ENCODE data around the gene EPHB4. TPM values are rescaled to one million over a fixed set of nuclear protein-coding genes. Genes with fewer than 3 reads are reported as not detected.

EPHB4 gene
- total RNA-seq, 1 experiment from 2014 or later: 104 TPM

GRCh38 chr7:100840470-100841100, 13.3 kb upstream of the EPHB4 start:
- Histone ChIP-seq H3K4me3 (ENCODE audit: low read length) (no peak overlapping the region), H3F3A (ENCODE audit: low read length, unreplicated experiment) (no peaks in the 10 kb centered on the region), H4K20me1 (ENCODE audit: low read length) (no peaks in the 10 kb centered on the region), H3K4me1 (ENCODE audit: insufficient read depth, low read length) (no peaks in the 10 kb centered on the region), H3K9me2 (replicated peaks; ENCODE audit: low read length) (no peaks in the 10 kb centered on the region), H3K79me2 (ENCODE audit: low read length) (no peaks in the 10 kb centered on the region), H3K9me3 (ENCODE audit: low read length) (no peaks in the 10 kb centered on the region), H3K9ac (ENCODE audit: low read length) (no peak overlapping the region), H2AFZ (ENCODE audit: low read length) (no peak overlapping the region), H3K27me3 (ENCODE audit: low read length) (no peaks in the 10 kb centered on the region), H3K27ac (ENCODE audit: low read length) (no peak overlapping the region), H3K4me2 (ENCODE audit: low read length) (no peak overlapping the region), H3K36me3 (ENCODE audit: low read depth, low read length) (no peaks in the 10 kb centered on the region)
- TF ChIP-seq EZH2 (IDR thresholded peaks at IDR 0.05; ENCODE audit: low read length, unreplicated experiment): no peak
- TF ChIP-seq CTCF (conservative IDR thresholded peaks at IDR 0.05; ENCODE audit: low read depth, low read length): no peak
- no peak for TF ChIP-seq EZH2phosphoT487 (IDR thresholded peaks at IDR 0.05; ENCODE audit: borderline replicate concordance, low read length)
- ChIA-PET CTCF (no interaction called here), POLR2A (ENCODE audit: unreplicated experiment) (no interaction called here)
- no peak for DNase-seq
- BruUV-seq (replicated peaks): no TSS peak
- no peak for ATAC-seq
- intact Hi-C loops (cut with micrococcal nuclease): no loop called here

- no peaks in the 10 kb centered on the region for H3K9me3 ChIP-seq (ENCODE audit: low read length)
- intact Hi-C loops (cut with micrococcal nuclease): no loop called here
- no peaks in the 10 kb centered on the region for H3K27me3 ChIP-seq (ENCODE audit: low read length)
- H3K79me2 ChIP-seq (ENCODE audit: low read length): no peaks in the 10 kb centered on the region
- H3K4me3 ChIP-seq (ENCODE audit: low read length): no peak overlapping the region
- no peaks in the 10 kb centered on the region for H3K4me1 ChIP-seq (ENCODE audit: insufficient read depth, low read length)
- H3K36me3 ChIP-seq (ENCODE audit: low read depth, low read length): no peaks in the 10 kb centered on the region
- H3F3A ChIP-seq (ENCODE audit: low read length, unreplicated experiment): no peaks in the 10 kb centered on the region
- no peak overlapping the region for H2AFZ ChIP-seq (ENCODE audit: low read length)
- H3K9ac ChIP-seq (ENCODE audit: low read length): no peak overlapping the region
- ATAC-seq (no peak), DNase-seq (no peak)
- no peaks in the 10 kb centered on the region for H3K9me2 ChIP-seq (replicated peaks; ENCODE audit: low read length)
- ChIA-PET CTCF (interaction anchor here (0.6 kb wide), 1 partner anchor 114 kb away, joined by 3 read pairs; no protein-coding TSS in a partner anchor), POLR2A (ENCODE audit: unreplicated experiment) (no interaction called here)
- no peaks in the 10 kb centered on the region for H4K20me1 ChIP-seq (ENCODE audit: low read length)
- no peak overlapping the region for H3K4me2 ChIP-seq (ENCODE audit: low read length)
- BruUV-seq (replicated peaks): no TSS peak
- no peak for TF ChIP-seq EZH2 (IDR thresholded peaks at IDR 0.05; ENCODE audit: low read length, unreplicated experiment)
- no peak for TF ChIP-seq EZH2phosphoT487 (IDR thresholded peaks at IDR 0.05; ENCODE audit: borderline replicate concordance, low read length)
- TF ChIP-seq CTCF (conservative IDR thresholded peaks at IDR 0.05; ENCODE audit: low read depth, low read length): no peak
- H3K27ac ChIP-seq (ENCODE audit: low read length): no peak overlapping the region
Measured at GRCh38 chr7:100839361-100839760, 12.0 kb upstream of the EPHB4 start.

- ChIA-PET CTCF (no interaction called here), POLR2A (ENCODE audit: unreplicated experiment) (no interaction called here)
- Histone ChIP-seq H3K27ac (ENCODE audit: low read length) (no peak overlapping the region), H3K4me3 (ENCODE audit: low read length) (no peak overlapping the region), H3K9me3 (ENCODE audit: low read length) (no peaks in the 10 kb centered on the region), H4K20me1 (ENCODE audit: low read length) (no peaks in the 10 kb centered on the region), H3K36me3 (ENCODE audit: low read depth, low read length) (no peaks in the 10 kb centered on the region), H3F3A (ENCODE audit: low read length, unreplicated experiment) (no peaks in the 10 kb centered on the region), H3K9ac (ENCODE audit: low read length) (no peak overlapping the region), H3K9me2 (replicated peaks; ENCODE audit: low read length) (no peaks in the 10 kb centered on the region), H2AFZ (ENCODE audit: low read length) (no peak overlapping the region), H3K4me2 (ENCODE audit: low read length) (no peak overlapping the region), H3K79me2 (ENCODE audit: low read length) (no peaks in the 10 kb centered on the region), H3K4me1 (ENCODE audit: insufficient read depth, low read length) (no peaks in the 10 kb centered on the region), H3K27me3 (ENCODE audit: low read length) (no peaks in the 10 kb centered on the region)
- intact Hi-C loops (cut with micrococcal nuclease): no loop called here
- BruUV-seq (replicated peaks): no TSS peak
- TF ChIP-seq EZH2 (IDR thresholded peaks at IDR 0.05; ENCODE audit: low read length, unreplicated experiment) (no peak), CTCF (conservative IDR thresholded peaks at IDR 0.05; ENCODE audit: low read depth, low read length) (no peak), EZH2phosphoT487 (IDR thresholded peaks at IDR 0.05; ENCODE audit: borderline replicate concordance, low read length) (no peak)
- DNase-seq (no peak), ATAC-seq (no peak)
Measured at GRCh38 chr7:100837099-100837836, 9.9 kb upstream of the EPHB4 start.

Data from PC-3 (cell line).